Hepatic stellate cell (primary cell): Measurements from ENCODE around the gene RNF135.
"Not testable (repeated sequence)": the region's sequence is repeated elsewhere in the genome, so short reads cannot be mapped to it uniquely, and the experiment has no call there.

Source experiments
- DNase-seq: peaks from one replicate; pipeline ENCODE4 v3.0.0; 2011; ENCODE audit warnings: low spot score

RNF135 gene

GRCh38 chr17:30997842-30998241 lies 27.0 kb downstream of the RNF135 start:
- DNase-seq, result no peak

DNA sequence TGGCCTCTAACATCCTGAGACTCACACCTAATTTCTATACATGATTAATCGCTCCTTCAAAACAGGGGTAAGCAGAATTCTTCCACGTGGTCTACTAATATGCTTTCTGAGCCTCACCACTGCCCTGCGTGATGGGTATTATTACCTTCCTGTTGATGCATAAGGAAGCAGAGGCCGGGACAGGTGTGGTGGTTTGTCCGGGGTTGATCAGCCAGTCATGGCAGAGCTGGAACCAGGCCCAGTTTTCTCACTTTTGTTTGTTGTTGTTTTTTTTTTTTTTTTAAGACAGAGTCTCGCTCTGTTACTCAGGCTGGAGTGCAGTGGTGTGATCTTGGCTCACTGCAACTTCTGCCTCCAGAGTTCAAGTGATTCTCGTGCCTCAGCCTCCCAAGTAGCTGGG lies 31.2 kb downstream of the RNF135 start:
- no peak for DNase-seq

GRCh38 chr17:31003225-31003866 lies 32.5 kb downstream of the RNF135 start:
- DNase-seq, result no peak

GRCh38 chr17:31004160-31004559 lies 33.3 kb downstream of the RNF135 start:
- DNase-seq, result no peak

- DNase-seq, result no peak
Observed at GRCh38 chr17:31007695-31008373, 37.0 kb downstream of the RNF135 start.

- peak; percentile 57 for DNase-seq
Observed at GRCh38 chr17:31008374-31009041, 37.7 kb downstream of the RNF135 start.

DNA sequence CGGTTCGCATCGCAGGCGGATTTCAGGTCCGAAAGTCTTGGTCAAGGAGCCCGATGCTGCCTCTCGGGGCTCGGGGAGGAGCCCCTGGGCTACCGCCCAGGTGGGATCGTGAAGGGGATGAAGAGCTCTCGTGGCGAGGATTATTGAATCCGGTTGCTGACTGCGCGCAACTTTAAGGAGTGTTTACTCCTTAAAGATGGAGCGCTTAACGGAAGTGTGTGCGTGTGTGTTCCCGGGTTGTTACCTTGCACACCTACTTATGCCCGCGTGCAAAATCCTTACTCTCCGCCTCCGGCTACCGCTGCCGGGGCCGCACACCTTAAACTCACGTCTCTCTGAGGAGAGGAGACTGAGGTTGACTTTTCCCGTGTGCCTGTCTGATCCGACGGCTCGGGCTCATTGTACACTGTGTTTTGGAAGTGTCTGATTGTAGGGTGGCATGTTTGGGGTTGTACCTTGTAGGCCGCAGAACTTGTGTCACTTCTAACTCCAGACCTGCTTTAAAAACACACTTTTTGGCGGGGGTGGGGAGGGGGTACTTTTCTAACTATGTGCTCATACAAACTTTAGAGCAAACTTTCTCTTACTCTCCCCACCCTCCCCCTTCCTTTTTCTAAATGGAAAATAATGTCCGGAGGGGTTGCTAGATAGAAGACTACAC lies 38.3 kb downstream of the RNF135 start:
- peak; percentile 15 for DNase-seq

- not testable (repeated sequence) for DNase-seq
Observed at GRCh38 chr17:31010014-31010413, 39.2 kb downstream of the RNF135 start.

DNA sequence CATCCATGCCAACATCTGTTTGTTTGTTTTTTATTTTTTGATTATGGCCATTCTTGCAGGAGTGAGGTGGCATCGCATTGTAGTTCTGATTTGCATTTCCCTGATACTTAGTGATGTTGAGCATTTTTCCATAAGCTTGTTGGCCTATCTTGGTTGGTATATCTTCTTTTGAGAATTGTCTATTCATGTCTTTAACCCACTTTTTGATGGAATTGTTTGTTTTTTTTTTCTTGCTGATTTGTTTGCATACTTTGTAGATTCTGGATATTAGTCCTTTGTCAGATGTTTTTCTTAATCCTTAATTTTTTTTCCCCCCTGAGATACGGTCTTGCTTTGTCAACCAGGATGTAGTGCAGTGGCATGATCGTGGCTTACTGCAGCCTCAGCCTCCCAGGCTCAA lies 43.0 kb downstream of the RNF135 start:
- no peak for DNase-seq

GRCh38 chr17:31015639-31016038 lies 44.8 kb downstream of the RNF135 start:
- DNase-seq, result no peak

- no peak for DNase-seq
Observed at GRCh38 chr17:31019004-31019403, 48.2 kb downstream of the RNF135 start.

GRCh38 chr17:31023171-31023570 lies 52.3 kb downstream of the RNF135 start:
- not testable (repeated sequence) for DNase-seq

- DNase-seq, result no peak
Observed at GRCh38 chr17:31031841-31032240, 61.0 kb downstream of the RNF135 start.

- not testable (repeated sequence) for DNase-seq
Observed at GRCh38 chr17:31035611-31036010, 64.8 kb downstream of the RNF135 start.

GRCh38 chr17:31040837-31041236 lies 70.0 kb downstream of the RNF135 start:
- not testable (repeated sequence) for DNase-seq

GRCh38 chr17:31042378-31042777 lies 71.5 kb downstream of the RNF135 start:
- not testable (repeated sequence) for DNase-seq

DNA sequence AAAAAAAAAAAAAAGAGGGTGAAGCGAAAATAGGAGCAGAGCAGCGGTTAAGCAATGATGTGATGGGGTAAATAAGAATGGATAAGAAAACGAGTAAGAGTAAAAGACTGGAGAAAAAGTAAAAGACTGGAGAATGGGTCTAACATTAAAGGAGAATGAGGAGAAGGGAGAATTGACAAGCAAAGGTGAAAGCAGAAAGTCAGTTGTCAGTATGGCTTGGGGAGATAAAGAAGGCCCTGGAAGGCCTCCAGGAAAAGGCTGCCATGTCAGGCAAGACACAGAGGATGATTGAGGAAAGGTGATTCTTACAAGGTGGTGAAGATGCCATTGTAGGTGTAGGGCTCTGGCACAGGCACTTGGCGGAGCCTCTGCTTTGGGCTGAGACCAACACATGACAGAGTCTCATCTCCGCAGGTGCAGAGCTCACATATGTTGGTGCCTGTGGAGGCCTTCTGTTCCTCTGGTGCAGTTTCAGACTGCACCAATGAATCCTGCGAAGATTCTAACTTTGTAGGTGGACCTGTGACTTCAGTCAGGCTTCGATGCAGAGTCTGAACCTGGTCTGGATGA lies 76.1 kb downstream of the RNF135 start:
- DNase-seq, result not testable (repeated sequence)

DNA sequence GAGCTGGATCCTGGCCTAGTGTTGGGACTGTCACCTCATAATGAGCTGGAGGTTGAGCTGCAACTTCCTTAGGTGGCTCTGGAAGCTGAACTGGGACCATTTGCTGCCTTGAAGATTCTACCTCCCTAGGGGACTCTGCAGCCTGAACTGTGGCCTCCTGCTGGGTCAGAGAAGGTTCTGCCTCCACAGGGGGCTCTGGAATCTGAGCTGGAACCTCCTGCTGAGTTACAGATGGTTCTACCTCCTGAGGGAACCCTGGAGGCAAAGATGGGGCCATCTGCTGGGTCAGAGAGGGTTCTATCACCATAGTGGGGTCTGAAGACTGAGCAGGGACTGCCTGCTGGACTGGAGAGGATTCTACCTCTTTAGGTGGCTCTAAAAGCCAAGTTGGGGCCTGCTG lies 77.3 kb downstream of the RNF135 start:
- DNase-seq, result no peak

GRCh38 chr17:31048780-31049179 lies 77.9 kb downstream of the RNF135 start:
- DNase-seq, result no peak
